GM12874 (cell line): Measurements from ENCODE around the gene PRC1.

Experiments used
- CTCF ChIP-seq: IDR thresholded peaks from 2 replicates; pipeline ENCODE4 v1.5.1; 2011; ENCODE audit warnings: low read depth, mild to moderate bottlenecking, control low read depth, low read length, moderate library complexity; ENCODE audit not compliant: insufficient read depth

PRC1 gene

DNA sequence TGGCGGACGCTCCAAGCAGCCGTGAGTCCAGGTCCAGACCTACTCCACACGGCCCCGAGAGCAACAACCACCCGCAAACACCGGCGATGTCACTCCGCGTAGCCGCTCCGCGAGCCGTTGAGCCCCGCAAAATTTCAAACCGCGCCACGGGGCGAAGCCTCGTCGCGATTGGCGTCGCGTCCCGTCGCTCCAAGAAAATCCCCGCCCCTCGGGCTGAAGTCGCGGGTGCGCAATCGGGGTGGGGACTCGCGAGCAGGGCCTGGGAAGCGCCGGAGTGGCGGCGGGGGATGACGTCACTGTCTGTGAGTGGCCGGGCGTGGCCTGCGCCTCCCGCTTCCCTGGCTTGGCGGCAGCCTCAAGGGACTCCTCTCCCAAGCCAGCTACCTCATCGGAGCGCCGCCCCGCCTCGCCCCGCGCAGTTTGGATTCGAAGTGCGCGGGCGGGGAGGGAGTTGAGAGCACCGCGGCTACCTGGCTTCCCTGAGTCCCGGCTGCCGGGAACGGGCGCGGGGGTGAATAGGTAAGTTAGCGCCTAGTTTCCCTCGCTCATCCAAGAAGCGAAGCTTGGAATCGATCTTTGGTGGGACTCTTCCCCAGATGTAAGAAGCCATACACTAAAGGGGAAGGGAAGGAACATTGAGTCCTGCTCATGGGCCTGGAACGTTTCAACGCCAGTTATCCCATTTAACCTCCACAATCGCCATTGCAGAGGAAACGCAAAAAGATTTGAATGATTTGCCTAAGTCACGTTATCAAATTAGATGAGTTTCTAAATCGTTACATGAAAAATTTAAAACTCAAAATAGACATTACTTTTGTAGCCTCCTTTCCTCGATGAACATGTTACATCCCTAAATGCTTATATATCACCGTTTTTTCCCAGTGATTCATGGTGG lies at the start of gene PRC1:
Gene PRC1, minus strand, starts transcription at position 119 of the 895 bp plus-strand sequence. Its CDS starts 118 bp downstream, at position 1.
- no peak for TF ChIP-seq CTCF

GRCh38 chr15:91043202-91043874 lies 49.0 kb upstream of the PRC1 start:
- TF ChIP-seq CTCF, result no peak

DNA sequence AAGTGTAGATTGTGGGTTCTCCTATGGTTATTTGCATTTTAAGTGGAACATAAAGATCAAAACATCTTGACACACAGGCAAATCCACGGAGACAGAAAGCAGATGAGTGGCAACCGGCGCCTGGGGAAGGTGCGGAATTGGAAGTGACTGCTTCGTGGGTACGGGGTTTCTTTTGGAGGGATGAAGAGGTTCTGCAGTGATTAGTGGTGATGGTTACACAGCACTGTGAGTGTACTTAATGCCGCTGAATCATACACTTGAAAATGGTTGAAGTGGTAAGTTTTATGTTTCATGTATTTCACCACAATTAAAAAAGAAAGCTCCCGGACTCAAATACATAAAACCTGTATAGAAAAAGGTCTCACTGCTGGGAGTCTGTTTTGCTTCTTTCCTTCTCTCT lies 46.5 kb upstream of the PRC1 start:
- no peak for TF ChIP-seq CTCF

DNA sequence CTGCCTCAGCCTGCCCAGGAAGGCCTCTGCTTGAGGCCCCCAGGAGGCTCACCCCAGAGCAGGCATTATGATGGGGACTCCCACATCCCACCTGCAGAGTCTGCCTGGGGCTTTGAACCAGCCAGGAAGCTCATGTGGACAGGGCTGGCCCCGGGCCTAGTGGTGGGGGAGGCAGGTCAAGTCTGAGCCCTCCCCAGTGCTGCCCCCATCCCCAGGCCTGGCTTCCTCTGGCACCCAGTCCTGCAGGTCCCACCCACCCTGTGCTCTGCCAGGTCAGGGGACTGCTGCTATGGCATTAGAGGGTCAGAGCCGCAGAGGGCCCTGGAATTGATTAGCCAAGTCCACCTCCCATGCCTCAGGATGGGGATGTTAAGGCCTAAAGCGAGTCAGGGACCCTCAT lies 45.7 kb upstream of the PRC1 start:
- TF ChIP-seq CTCF, result no peak

DNA sequence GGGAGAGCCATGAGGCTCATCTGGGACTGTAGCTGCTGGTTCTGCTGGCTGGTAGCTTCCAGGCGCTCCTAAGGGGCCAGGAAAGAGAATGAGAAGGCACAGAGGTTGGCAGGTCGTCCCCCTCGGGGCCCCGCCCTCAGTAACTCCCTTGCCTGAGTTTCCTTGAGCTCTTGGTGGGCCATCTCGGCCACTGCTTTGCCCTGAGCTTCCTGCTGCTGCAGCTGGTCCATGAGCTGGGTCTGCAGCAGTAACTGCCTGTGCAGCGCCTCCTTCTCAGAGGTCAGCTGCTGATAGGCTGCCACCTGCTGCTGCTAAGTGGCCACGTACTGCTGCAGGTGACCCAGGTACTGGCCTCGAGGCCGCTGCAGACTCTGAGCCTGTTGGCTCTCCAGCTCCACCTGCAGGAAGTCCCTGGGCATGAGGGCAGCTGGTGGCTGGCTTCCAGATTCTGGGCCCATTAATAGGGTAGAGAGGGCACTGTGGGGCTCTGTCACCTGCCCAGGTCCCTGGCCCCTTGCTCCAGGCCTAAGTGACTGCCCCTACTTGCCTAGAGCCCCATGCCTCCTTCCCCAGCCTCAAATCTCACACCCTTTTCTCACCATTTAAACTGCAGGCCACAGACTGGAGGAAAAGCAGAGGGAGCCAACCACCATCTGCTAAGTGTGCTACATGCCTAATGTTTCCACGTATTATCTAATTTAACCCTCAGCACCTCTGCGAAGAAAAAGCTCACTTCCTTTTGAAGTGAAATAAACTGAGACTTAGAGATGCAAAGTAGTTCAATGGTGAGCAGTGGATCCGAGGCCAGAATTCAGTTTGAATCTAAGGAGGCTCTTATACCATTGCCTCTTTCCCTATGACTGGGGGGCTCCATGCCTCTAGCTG lies 38.8 kb upstream of the PRC1 start:
- peak; percentile 74 for TF ChIP-seq CTCF

GRCh38 chr15:91031796-91032195 lies 37.5 kb upstream of the PRC1 start:
- TF ChIP-seq CTCF, result no peak

- TF ChIP-seq CTCF, result no peak
Observed at GRCh38 chr15:91027677-91028076, 33.3 kb upstream of the PRC1 start.
